HG03139 (cell line): Measurements from ENCODE around the gene FAM193A.
A peak's percentile ranks its signal among the peaks of the same experiment; 100 is the strongest.

ENCODE experiments used
- ATAC-seq: cut with Tn5 transposase; IDR thresholded peaks from one replicate; pipeline ENCODE4 v1.9.1; 2021; ENCODE audit not compliant: unreplicated experiment

Gene FAM193A, protein sequence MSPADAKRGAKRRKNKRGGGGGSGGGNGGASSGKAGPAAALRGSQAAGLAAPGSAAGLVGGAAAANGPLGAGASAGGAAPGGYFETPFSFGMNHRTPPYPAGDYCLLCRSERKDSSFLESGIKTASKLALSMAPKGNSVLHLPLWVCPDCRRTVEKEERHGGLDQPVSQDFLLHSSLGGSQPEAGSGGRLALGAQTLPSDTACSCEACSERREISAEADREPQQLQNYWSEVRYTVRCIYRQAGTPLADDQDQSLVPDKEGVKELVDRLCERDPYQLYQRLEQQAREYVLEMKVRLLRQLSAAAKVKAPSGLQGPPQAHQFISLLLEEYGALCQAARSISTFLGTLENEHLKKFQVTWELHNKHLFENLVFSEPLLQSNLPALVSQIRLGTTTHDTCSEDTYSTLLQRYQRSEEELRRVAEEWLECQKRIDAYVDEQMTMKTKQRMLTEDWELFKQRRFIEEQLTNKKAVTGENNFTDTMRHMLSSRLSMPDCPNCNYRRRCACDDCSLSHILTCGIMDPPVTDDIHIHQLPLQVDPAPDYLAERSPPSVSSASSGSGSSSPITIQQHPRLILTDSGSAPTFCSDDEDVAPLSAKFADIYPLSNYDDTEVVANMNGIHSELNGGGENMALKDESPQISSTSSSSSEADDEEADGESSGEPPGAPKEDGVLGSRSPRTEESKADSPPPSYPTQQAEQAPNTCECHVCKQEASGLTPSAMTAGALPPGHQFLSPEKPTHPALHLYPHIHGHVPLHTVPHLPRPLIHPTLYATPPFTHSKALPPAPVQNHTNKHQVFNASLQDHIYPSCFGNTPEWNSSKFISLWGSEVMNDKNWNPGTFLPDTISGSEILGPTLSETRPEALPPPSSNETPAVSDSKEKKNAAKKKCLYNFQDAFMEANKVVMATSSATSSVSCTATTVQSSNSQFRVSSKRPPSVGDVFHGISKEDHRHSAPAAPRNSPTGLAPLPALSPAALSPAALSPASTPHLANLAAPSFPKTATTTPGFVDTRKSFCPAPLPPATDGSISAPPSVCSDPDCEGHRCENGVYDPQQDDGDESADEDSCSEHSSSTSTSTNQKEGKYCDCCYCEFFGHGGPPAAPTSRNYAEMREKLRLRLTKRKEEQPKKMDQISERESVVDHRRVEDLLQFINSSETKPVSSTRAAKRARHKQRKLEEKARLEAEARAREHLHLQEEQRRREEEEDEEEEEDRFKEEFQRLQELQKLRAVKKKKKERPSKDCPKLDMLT (N-terminal part only)

GRCh38 chr4:2536193-2537010, at the start of gene FAM193A:
TSS of gene FAM193A (plus strand) at chr4:2536647. CDS start at chr4:2536916, 269 bp downstream.
- ATAC-seq, result peak; percentile 88

- no peak for ATAC-seq
These were observed 49.5 kb upstream of the FAM193A start for GRCh38 chr4:2486981-2487380.

- no peak for ATAC-seq
These were observed 48.8 kb upstream of the FAM193A start for GRCh38 chr4:2487632-2488031.

DNA sequence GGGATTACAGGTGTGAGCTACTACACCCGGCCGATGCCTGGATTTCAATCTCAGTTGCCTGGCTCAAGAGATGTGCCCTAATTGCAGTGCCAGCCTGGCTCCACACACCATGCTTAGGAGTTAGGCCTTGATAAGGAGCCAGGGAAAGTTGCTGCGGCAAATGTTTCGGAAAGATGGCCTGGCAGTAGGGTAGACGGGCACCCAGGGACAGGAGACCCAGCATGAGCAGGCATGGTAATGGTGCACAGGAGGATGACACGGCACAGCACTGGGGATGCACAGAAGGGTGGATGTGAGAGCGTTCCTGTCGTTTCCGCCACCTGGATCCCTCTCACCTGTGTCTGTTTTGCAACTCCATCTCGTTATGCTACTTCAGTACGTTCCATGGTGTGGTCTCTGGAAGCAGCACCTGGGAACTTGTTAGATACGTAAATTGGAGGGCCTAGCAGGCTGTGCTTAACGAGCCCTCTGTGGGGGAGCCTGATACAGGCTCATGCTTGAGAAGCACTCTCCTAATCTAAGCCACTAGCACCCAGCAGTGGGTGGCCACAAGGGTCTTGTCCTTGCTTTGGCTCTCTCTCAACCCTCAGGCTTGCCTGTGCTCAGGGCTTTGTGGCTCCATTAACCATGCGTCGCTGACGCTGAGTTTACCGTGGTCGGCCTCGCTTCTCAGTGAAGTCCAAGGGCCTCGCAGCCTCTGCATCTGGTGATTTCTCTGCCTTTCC, 47.2 kb upstream of the FAM193A start:
- ATAC-seq, result no peak

GRCh38 chr4:2489841-2490552, 46.5 kb upstream of the FAM193A start:
- ATAC-seq, result no peak

DNA sequence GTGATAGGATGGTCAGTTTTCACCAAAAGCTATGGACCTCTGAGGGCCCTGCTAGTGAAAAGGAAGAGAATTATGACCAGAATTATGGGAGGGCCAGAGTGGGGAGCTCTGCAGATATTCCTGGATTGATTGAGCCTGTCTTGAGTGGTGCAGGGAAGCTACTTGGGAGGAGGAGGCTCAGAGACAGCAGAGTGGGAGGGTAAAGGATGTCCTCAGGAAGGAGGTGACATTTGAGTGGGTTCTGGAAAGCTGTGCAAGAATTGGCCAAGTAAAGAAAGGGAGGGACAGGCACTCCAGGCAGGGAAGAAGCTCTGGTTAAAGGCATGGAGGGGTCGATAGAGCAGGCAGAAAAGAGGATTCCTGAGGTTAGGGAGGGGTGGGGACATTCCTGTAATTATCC, 43.5 kb upstream of the FAM193A start:
- ATAC-seq, result no peak

GRCh38 chr4:2494992-2495391, 41.5 kb upstream of the FAM193A start:
- ATAC-seq, result no peak

GRCh38 chr4:2497324-2497723, 39.1 kb upstream of the FAM193A start:
- ATAC-seq, result no peak

GRCh38 chr4:2497931-2498330, 38.5 kb upstream of the FAM193A start:
- peak; percentile 90 for ATAC-seq

DNA sequence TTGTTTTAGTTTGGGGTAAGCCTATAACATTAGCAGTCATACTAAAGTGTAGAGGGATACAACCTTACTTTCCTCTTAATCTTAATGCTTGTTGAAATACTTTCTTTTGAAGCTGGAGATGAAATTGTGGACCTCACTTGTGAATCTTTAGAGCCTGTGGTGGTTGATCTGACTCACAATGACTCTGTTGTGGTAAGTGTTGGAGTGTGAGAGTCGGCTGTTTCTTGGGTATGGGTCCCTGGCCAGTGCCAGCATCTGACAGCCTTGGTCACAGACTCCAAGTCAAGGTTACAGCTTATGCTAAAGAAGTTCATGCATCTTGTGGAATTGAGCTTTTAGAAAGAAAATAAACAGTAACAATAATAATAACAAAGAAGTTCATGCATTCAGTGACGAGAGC, 35.9 kb upstream of the FAM193A start:
- ATAC-seq, result no peak

GRCh38 chr4:2501034-2501594, 35.3 kb upstream of the FAM193A start:
- ATAC-seq, result no peak

DNA sequence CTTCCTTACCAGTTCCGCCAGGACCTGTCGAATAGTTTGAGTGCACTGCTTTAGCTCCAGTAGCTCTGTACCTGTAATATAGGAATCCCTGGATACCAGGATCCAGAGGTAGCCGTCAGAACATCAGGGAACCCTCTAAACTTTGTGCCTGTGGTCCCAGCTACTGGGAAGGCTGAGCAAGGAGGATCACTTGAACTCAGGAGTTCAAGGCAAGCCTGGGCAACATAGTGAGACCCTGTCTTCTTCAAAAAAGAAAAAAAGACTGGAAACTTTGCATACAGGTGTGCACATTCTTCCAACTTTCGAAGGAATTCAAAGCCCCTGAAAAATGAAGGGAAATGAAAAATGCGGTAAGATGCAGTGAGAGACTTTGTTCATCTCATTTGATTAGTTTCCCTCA, 32.6 kb upstream of the FAM193A start:
- no peak for ATAC-seq

DNA sequence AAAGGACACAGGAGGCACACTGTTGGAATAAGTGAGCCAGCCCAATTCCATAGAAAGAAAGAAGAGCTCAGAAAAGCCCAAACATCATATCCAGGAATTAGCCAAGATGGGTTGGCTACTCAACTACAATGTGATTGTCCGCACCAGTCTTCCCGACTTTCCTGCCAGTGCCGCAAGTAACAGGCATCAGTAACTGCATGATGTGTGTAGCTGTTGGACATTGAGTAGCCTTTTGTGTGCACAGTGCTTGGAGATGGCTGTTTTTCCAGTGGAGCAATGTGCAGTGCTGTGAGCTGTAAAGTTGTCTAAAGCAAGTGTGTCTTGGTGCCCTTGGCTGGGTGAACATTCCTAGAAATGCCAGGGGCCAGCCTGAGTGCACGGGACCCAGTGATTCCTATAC, 29.2 kb upstream of the FAM193A start:
- no peak for ATAC-seq

GRCh38 chr4:2507855-2508254, 28.6 kb upstream of the FAM193A start:
- no peak for ATAC-seq

- no peak for ATAC-seq
These were observed 25.8 kb upstream of the FAM193A start for GRCh38 chr4:2510351-2511259.

DNA sequence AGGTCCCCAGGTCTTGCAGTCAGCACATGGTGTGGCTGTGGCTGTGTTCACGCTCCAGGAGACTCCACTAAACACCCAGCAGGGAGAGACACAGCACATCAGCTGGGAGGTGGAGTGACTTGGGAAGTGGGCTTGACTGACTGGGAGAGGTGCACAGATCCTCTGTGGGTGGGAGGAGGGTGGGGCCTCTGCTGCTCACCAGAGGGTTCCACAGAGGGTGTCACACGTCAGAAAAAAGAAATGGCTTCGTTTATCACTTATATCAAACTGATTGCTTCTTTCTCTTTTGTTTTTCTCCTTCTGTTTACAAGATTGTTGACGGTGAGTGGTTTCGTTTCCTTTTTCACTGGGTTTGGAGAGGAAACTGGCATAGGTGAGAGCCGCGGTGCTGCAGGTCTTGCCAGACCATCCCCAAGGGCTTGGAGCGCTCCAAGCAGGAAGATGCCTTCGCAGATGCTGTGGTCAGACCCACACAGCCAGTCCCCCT, 24.8 kb upstream of the FAM193A start:
- ATAC-seq, result no peak

DNA sequence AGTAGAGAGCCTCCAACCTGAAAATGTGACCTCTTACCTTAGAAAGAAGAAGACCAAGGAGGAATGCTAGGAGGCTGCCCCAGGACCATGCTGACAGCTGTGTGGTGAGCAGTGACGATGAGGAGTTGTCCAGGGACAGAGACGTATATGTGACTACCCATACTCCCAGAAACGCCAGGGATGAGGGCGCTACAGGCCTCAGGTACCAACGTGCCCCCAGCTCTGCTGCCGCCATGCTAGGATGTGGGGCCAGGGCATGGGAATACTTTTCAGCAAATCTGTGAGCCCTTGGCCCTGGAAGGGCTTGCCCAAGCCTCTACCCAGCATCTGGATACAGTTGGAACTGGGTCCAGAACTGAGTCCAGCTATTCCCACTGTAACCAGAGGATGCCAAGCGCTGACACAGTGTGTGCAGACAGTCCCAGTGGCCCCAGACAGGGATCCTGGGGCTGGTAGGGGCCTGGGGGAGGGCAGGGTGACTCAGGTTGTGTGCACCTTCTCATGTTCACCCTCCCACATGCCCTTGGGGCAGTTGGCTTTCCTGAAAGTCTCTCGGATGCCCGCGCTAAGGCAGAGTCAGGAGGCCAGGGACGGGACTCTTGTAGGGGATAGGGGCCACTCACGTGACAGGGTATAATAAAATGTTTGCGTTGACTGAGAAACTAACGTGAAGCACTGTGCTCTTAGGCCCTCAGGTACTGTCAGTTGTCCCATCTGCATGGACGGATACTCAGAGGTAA, 23.9 kb upstream of the FAM193A start:
- no peak for ATAC-seq
